BJ (cell line): Measurements from ENCODE around the gene AFG3L2. TPM values are rescaled to one million over a fixed set of nuclear protein-coding genes. Genes with fewer than 3 reads are reported as not detected.

ENCODE experiments used
- CTCF ChIA-PET: fragments of 350-600 bp; formaldehyde crosslinking; extraction: SDS; loops from one replicate; lab custom pipeline; 2021; ENCODE audit warnings: antibody characterized with exemption, inconsistent platforms; lab: Yijun Ruan, JAX
- POLR2A ChIA-PET: fragments of 300-600 bp; sonication (Branson Sonifier 250); formaldehyde crosslinking; extraction: SDS; loops from one replicate; lab custom pipeline; 2021; ENCODE audit warnings: antibody characterized with exemption; lab: Charles Lee
- DNase-seq: peaks from one replicate; pipeline ENCODE4 v3.0.0-alpha.2; 2011; ENCODE audit warnings: low read depth
- H3K27me3 ChIP-seq: 2 replicates; pipeline ENCODE4 v1.6.0; 2011; ENCODE audit warnings: low read length; ENCODE audit not compliant: control insufficient read depth, insufficient read depth
- H3K36me3 ChIP-seq: 2 replicates; pipeline ENCODE4 v1.5.1; 2011; ENCODE audit warnings: low read length; ENCODE audit not compliant: control insufficient read depth, insufficient read depth
- H3K4me3 ChIP-seq: 2 replicates; pipeline ENCODE4 v1.5.1; 2011; ENCODE audit warnings: low read depth, mild to moderate bottlenecking, control low read depth, low read length
- polyA plus RNA-seq: library from polyadenylated mRNA; depleted of rRNA; stranded (reverse); fragments of >200 nt; gene quantifications from 2 replicates; pipeline ENCODE4 v1.2.3, GENCODE V29; 2011
- TF ChIP-seq, protein P1 (sequence below): IDR thresholded peaks from 2 replicates; pipeline ENCODE4 v1.5.1; 2011; ENCODE audit warnings: low read depth, mild to moderate bottlenecking, control low read depth, inconsistent platforms, low read length, moderate library complexity; ENCODE audit not compliant: insufficient read depth

The AFG3L2 gene
- polyA plus RNA-seq, 1 experiment, result 25.5 TPM

DNA sequence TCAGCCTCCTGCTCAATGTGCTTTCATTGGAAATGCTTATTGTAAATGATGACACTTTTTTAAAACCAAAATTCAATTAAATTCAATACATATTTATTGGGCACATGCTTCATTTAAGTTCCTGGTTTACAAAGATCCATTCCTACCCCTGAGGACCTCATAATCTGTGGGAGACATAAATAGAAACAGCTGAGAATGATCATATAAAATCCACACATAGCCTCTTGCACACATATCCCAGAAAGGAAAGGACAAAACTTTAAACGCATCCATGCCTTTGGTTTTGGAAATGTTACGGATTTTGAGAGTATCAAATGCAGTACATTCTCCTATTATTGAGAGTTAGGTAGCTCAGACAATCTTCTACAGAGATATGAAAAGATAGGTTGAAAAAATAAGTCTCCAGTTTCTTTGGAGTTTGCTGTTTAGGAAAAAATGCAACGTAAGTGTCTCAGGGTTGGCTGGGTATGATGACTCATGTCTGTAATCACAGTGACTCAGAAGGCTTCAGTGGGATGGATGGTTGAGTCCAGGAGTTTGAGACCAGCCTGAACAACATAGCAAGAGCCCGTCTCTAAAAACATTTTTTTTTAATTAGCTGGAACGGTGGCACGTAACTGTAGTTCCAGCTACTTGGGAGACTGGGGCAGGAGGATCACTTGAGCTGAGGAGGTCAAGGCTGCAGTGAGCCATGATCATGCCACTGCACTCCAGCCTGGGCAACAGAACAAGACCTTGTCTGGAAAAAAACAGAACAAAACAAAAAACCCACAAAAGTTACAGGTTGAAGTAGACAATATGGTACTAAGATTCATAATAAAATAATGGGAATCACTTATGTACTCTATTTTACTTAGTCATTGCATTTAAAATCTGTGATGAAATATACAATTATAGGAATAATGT lies 26.8 kb upstream of the AFG3L2 start:
- CTCF ChIA-PET, result interaction anchor here (1.0 to 7.4 kb wide), 3 partner anchors 11 to 30 kb away, joined by 3 to 54 read pairs (median 3); no protein-coding TSS in a partner anchor
- peak; percentile 71 for DNase-seq
- no peak overlapping the region for H3K4me3 ChIP-seq
- H3K27me3 ChIP-seq, result peaks cover 3% of the 10 kb centered on the region; the same call in 1 of the 2 replicates
- no peaks in the 10 kb centered on the region for H3K36me3 ChIP-seq
- TF ChIP-seq, protein P1, sequence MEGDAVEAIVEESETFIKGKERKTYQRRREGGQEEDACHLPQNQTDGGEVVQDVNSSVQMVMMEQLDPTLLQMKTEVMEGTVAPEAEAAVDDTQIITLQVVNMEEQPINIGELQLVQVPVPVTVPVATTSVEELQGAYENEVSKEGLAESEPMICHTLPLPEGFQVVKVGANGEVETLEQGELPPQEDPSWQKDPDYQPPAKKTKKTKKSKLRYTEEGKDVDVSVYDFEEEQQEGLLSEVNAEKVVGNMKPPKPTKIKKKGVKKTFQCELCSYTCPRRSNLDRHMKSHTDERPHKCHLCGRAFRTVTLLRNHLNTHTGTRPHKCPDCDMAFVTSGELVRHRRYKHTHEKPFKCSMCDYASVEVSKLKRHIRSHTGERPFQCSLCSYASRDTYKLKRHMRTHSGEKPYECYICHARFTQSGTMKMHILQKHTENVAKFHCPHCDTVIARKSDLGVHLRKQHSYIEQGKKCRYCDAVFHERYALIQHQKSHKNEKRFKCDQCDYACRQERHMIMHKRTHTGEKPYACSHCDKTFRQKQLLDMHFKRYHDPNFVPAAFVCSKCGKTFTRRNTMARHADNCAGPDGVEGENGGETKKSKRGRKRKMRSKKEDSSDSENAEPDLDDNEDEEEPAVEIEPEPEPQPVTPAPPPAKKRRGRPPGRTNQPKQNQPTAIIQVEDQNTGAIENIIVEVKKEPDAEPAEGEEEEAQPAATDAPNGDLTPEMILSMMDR, result no peak
- POLR2A ChIA-PET, result no interaction called here

DNA sequence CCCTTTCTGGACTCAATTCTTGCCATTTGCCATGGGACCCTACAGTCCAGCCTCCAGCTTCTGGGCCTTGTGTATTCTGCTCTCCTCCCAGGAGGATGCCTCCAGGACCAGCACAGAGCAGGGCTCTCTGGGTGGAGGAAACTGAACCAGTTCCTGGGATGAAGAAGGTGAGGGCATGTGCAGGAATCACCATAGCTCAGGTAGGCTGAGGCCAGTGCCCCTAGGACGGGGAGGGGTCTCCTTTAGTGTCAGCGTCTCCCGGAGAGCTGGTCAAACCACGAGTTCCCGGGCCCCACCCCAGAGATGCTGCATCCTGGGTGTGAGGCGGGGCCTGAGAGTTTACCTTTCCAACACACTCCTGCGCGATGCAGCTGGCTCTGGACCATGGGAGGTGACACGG lies 24.9 kb upstream of the AFG3L2 start:
- ChIA-PET CTCF (interaction anchor here (0.8 to 7.4 kb wide), 5 partner anchors 9 to 265 kb away, joined by 3 to 54 read pairs (median 3); partner anchors contain the start of gene SPIRE1), POLR2A (no interaction called here)
- TF ChIP-seq, protein P1, result no peak
- H3K36me3 ChIP-seq, result no peaks in the 10 kb centered on the region
- no peak for DNase-seq
- no peak overlapping the region for H3K4me3 ChIP-seq
- peaks cover 3% of the 10 kb centered on the region; the same call in 1 of the 2 replicates for H3K27me3 ChIP-seq

DNA sequence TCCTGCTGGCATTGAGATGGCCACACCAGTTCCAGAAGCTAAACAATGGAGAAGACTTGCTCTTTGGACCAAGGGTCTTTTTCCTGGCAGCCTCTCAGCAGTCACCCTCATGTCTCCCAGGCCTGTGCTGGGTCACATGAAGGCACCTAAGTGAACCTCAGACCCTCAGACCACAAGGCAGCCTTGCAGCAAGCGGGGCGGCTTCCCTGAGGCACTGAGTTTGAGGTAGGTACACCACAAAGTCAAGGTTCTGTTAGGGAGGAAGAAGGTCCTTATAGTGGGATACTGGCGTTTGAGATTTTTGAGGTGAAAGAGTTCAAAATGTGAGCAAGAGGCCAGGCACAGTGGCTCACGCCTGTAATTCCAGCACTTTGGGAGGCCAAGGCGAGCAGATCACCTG lies 22.2 kb upstream of the AFG3L2 start:
- POLR2A ChIA-PET, result no interaction called here
- CTCF ChIA-PET, result no interaction called here
- TF ChIP-seq, protein P1, result no peak

DNA sequence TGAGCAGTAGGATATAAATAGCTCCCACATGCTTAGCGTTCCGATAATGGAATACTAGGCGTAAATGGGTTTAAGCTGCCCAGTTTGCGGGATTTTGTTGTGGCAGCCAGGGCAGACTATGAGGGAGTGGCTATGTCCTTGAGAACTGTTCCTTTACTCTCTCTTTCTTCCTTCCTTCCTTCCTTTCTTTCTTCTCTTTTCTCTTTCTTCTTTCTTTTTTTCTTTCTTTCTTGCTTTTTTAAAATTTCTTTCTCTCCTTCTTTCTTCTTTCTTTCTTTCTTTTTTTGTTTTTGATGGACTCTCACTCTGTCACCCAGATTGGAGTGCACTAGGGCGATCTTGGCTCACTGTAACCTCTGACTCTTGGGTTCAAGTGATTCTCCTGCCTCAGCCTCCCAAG lies 21.6 kb upstream of the AFG3L2 start:
- Histone ChIP-seq H3K36me3 (no peaks in the 10 kb centered on the region), H3K27me3 (peaks cover 3% of the 10 kb centered on the region; the same call in 1 of the 2 replicates), H3K4me3 (no peak overlapping the region)
- POLR2A ChIA-PET, result no interaction called here
- TF ChIP-seq, protein P1, result no peak
- CTCF ChIA-PET, result no interaction called here
- DNase-seq, result no peak

More for the DNA sequence above, 22.2 kb upstream of the AFG3L2 start:
- Histone ChIP-seq H3K36me3 (no peaks in the 10 kb centered on the region), H3K27me3 (peaks cover 3% of the 10 kb centered on the region; the same call in 1 of the 2 replicates), H3K4me3 (no peak overlapping the region)
- no peak for DNase-seq

DNA sequence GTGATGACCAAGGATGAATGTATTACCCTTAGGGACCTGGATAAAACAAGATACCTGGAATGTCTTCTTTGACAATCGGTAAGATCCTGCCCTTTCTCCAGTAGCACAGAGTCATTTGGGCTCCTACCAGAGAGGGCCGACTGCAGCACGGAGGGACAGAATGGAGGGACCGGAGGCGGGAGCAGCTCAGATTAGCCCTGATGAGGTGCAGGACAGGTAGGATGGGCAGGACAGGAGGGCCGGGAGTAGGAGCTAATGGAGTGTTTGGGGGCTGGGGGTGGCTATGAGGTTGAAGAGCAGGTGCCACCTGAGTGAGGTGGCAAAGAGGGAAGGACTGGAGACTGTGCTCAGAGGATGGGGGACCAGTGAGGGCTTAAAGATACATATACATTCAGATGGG lies 20.8 kb upstream of the AFG3L2 start:
- ChIA-PET POLR2A (no interaction called here), CTCF (no interaction called here)
- TF ChIP-seq, protein P1, result no peak

More for the DNA sequence above, 20.8 kb upstream of the AFG3L2 start:
- Histone ChIP-seq H3K27me3 (peaks cover 3% of the 10 kb centered on the region; the same call in 1 of the 2 replicates), H3K36me3 (no peaks in the 10 kb centered on the region), H3K4me3 (no peak overlapping the region)
- DNase-seq, result no peak
